HG02678 (cell line): ENCODE measurements around the gene PCA3.

Source experiments
- ATAC-seq: cut with Tn5 transposase; IDR thresholded peaks from one replicate; pipeline ENCODE4 v1.9.1; 2021; ENCODE audit warnings: mild to moderate bottlenecking, moderate library complexity; ENCODE audit not compliant: unreplicated experiment

PCA3 gene

DNA sequence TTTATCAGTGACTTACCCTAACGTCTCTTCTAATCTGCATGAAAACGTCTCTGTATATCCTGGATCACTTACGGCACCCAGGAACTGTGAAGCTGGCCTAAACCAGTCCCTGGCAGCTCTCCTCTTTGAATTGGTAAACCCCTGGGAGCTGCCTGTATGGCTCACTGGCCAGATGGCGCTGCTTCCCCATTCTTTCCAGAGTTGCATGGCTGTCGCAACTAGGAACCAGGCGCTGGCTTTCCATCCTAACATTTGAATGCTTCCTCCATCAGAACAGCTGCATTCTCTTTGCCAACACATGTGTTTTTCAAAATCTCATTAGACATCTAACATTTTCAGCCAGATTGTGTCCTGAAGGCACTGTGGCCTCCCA, 8.0 kb upstream of the PCA3 start:
- peak; percentile 23 for ATAC-seq

DNA sequence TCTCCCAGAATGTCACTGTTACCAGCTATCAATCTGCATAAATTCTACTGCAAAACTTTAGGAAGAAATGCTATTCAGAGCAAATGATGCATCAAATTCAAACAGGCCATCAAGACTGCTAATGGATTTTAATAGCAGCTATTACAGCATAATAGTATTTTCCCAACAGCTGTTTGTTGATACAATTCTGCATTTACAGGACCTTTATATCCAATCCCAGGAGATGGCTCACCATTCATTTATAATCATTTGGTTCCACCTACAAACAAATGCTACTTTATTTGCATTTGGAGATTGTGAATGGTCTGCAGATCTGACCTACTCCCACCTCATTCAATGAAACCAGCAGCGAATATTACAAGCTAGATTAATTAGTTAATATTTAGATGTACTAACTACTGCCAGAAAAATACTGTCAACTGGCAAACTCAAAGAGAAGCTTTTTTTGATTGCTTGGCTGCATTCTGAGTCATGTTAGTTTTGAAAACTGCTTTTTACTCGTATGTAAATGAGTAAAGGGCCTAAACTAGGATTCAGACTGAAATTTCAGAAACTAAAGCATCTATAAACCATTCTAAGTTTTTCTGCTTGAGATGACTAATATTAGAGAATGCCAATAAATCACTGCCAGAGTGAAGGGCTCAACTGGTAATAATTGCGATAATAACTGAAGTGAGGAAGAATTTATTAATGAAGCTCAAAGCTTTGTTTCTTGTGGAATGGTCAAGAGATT, 7.1 kb upstream of the PCA3 start:
- ATAC-seq, result no peak

DNA sequence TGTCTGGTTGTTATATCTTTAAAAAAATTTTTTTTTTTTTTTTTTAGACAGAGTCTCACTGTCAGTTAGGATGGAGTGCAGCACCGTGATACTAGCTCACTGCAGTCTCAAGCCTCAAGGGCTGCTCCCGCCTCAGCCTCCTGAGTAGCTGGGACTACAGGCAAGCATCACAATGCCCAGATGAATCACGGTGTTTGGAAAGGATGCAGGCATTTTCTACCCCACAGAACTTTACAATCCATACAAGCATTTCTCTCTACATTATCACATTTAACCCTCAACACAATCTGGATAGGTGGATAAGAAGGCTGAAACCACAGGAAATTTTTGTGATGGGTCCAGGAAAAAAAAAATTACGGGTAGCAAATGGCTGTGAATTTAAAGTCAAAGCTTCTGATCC, 5.8 kb upstream of the PCA3 start:
- no peak for ATAC-seq

DNA sequence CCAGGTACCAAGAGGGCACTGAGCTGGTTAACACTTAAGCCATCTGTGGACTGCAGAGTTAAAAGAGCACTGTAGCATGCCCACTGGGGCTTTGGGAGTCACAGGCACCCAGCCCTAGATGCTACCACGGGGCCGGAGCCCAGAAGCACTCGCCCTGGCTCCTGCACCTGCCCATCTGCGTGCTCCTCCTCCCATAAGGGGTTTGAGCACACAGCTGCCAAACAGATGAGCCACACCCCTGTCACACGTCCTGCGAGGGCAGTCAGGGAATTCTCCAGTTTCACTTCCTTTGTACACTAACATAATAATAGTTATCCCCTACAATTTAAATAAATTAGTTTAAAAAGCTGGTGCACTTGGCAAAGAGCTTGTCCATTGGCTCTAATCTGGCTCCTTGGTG, 4.5 kb upstream of the PCA3 start:
- ATAC-seq, result no peak

DNA sequence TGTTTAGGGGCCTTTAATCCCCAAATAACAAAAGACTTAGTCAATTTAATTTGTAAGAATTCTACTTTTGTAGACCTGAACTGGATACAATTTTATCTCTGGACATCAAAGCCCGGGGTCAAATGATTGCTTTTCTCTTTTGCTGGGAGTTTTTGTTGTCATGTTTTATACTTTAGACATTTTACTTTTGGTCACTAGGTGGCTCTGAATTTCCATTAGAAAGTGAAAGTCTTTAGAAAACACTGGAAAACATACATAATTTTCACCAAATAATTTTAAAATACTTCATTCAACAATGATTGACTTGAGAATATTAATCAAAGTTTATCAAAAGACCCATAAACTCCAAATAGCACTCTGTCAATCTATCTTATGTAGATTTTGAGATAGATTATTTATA, 2.8 kb upstream of the PCA3 start:
- no peak for ATAC-seq

DNA sequence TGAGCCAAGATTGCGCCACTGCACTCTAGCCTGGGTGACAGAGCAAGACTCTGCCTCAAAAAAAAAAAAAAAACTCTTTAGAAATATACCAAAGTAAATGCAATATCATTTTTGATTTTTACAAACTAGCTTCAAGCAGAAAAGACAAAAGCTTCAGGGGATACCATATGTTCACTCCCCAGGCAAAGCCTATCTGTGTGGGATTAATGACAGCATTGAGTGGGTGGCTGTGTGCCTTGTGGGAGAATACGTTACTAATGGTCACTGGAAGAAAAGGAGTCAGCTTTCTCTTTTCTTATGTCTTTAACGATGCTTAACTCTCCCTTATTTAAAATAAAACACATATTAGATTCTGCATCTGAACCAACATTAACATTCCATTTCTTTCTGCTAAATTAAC, 1.9 kb downstream of the PCA3 start:
- ATAC-seq, result no peak

DNA sequence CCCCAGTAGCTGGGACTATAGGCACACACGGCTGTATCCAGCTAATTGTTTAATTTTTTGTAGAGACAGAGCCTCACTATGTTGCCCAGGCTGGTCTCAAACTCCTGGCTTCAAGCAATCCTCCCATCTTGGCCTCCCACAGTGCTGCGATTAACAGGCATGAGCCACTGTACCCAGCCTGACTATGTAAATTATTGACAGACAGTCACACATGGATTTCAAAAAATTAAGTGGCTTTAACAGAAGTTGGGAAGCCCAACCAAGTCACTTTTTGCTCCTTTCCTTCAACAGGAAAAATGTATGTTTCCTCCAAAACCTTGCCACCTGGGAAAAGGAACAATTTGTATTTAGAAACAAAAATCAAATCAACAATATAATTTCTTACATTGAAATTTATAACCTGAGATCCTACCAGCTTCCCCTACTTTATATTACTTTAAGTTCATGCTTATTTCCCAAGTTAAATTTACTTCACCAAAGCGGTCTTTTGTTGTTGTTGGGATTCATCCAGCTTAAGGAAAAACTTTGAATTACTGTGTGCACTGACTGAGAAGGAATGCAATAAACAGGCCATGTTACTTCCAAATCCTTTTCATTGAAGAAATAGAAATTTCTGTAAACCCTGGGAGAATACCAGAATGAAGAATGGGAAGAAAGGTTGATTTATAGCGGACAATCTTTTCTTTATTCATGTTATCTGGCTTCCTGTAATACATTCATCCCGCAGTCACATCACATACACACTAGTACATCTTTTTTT, 8.6 kb downstream of the PCA3 start:
- no peak for ATAC-seq

DNA sequence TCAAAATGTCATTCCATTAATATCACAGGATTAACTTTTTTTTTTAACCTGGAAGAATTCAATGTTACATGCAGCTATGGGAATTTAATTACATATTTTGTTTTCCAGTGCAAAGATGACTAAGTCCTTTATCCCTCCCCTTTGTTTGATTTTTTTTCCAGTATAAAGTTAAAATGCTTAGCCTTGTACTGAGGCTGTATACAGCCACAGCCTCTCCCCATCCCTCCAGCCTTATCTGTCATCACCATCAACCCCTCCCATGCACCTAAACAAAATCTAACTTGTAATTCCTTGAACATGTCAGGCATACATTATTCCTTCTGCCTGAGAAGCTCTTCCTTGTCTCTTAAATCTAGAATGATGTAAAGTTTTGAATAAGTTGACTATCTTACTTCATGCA, 20.6 kb downstream of the PCA3 start:
- ATAC-seq, result no peak

DNA sequence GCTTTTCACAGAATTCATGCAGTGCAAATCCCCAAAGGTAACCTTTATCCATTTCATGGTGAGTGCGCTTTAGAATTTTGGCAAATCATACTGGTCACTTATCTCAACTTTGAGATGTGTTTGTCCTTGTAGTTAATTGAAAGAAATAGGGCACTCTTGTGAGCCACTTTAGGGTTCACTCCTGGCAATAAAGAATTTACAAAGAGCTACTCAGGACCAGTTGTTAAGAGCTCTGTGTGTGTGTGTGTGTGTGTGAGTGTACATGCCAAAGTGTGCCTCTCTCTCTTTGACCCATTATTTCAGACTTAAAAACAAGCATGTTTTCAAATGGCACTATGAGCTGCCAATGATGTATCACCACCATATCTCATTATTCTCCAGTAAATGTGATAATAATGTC, 21.3 kb downstream of the PCA3 start:
- no peak for ATAC-seq

DNA sequence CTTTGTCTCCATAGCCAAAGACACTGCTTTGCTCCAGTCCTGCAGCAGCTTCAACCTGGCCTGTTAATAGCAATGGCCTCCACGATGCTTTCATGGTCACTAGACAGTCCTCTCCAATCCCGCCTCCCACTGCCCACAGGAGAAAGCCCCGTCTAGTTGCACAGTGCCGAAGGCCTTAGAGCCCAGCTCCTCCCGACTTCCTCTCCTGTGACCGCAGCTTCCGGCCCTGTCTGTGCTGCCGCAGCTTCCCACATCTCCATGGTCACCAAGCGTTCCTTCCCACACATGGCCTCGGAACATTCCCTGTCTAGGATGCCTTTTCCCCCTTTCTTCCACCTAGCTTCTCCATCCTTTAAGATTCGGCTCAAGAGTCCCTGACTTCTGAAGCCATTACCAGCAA, 23.4 kb downstream of the PCA3 start:
- ATAC-seq, result no peak

DNA sequence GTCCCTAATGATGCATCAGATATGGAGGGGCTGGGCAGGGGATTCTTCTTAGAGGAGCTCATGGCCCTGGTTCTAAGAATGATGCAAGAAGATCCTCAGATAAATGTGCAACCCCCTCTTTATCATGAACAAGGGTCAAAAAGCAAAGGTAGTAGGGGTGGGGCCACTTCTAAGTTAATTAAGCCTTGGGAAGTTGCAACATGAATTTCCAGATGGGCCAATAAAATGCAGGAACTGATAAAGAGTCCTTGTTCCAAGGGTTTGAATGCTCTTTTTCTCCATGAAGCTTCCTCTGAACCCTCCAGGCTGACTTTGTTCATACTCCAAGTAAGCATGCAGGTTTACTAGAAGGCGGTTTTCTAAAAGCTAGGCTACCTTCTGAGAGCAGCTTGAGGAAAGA, 25.6 kb downstream of the PCA3 start:
- no peak for ATAC-seq

DNA sequence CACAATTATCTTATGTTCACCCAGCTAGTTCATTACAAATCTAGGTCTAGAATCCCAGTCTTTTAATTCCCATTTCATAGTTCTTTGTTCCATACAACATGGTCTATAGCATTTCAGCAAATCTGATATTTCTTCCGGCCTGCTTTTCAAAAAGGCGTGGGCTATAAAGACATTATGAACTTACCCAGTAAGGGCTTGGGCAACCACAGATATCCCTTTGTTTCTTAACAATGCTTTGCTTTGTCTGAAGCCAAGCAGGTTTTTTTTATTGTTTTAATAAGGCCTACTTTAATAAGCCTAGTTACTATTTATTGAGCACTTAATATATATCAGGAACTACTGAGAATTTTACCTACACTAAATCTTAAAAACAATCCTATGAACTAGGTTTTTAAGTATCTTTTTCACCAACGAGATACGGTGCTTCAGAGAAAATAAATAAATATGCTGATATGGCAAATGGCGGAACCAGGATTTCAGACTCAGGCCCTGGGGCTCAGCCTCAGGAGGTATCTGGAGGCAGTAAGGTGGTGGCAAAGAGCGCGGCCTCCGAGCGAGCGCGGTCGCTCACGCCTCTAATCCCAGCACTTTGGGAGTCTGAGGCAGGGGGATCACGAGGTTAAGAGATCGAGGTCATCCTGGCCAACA, 29.7 kb downstream of the PCA3 start:
- ATAC-seq, result no peak

DNA sequence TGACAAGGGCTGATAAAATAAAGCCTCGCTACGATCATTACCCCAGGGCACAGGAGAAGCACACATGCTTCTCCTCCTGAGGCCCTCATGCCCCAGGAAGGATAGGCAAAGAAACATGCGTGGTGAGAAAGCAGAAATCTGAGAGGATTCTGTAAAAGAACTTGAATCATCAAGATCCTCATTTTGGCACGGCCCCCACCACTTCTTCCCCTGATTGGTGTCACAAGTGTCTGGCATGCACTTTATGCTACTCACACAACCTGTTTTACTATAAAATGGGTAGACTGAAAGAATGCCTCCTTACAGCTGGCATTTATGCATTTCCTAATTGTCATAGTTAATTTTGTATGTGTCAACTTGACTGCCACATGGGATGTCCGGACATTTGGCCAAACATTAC, 32.1 kb downstream of the PCA3 start:
- no peak for ATAC-seq

DNA sequence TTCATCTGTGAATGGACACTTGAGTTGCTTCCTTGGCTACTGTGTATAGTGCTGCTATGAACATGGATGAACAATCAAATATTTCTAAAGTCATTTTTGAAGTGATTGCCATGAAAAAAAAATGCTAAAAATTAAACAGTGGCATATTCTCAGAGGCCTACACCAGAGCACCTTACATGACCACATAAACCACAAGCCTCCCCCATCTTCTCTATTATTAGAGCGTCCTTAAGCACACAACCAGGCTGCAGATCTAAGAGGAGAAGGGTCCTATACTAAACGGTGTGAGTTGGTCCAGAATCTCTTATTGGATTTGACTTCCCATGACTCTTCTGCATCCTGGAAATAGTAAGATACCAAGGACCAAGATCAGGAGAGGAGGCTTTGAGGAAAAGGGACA, 34.3 kb downstream of the PCA3 start:
- no peak for ATAC-seq

DNA sequence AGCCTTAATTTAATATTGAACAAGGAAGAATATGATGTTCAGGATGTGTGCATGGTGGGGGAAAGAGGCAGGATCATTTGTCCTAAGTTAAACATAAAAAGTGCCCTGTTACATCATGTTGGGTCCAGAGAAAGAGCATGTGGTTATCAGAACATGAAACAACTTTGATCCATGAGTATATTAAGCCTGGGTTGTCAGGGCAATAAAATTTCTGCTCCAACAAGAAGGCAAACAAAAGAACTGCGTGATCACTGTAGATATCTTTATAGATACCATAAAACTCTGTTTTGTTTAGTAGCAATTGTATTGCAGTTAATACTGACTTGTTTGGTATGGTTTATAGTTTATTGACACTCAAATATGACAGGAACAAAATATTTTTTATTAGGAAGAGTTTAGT, 35.2 kb downstream of the PCA3 start:
- ATAC-seq, result no peak

DNA sequence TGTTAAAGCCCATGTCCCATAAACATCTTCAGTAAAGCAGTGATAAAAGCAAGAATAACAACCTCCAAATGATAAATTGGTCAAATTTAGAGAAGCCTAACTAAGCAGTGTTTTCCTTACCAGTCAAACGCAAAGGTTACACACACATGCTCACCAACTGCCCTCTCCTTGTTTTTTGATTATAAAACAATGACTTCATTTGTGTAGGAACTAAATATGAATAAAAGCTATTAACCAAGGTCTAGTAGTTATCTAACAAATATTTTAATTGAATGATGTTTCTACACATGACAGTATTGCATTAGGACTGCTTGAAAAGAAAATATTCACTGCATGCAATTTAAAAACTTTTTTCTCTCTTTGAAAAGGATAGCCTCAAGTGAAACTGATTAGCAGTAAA, 36.7 kb downstream of the PCA3 start:
- ATAC-seq, result no peak

DNA sequence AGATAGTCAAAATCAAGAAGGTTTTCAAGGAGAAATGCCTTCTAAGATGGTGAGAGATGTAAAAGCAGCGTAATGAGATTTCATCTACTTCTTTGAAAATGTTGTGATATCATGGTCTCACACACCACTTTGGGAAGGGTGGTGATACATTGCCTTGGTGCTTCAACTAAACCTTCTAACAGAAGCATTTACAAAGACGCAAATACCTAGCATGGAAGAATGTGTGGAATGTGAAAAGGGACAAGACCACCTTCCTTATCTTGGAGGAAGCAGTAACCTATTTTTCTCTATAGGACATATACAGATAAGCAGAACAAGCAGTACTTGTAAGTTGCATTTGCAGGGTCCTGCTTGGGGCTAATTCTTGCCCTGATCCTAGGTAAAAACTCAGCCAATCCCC, 38.8 kb downstream of the PCA3 start:
- ATAC-seq, result no peak

DNA sequence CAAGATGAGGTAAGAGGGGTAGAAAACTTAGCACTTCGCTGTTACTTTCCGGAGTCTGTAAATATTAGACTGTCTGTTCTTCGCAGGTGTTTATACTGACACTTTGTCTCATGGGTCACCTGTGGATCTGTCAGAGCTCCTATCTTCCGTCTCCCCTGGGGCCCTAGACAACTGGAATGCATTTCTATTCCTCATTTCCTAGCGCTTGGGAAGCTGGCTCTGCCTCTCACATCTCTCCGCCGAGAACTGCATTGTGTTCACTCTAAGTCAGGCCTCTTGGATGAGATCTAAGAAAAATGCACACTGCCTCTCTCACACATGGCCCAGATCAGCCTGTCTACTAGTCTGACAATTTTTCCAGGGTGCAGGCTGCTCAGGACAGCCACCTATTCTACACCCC, 39.5 kb downstream of the PCA3 start:
- ATAC-seq, result no peak

DNA sequence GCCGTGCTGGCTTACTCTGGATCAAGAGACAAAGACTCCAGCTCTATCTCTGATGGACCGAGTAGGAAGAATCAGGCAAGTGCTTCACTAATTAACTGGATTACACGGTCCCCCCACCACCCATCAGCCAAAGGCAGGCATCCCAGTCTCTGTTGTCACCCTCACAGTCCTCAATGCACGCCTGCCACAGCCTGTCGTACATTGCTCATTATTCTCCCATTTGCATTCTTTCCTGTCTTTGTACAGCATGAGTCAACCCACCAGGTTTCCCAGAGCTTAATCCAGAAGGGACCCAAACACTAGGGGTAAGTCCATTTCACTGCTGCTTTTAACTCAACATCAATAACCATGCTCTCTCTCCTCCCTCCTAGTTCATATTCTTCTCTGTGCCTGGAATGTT, 44.4 kb downstream of the PCA3 start:
- ATAC-seq, result no peak

DNA sequence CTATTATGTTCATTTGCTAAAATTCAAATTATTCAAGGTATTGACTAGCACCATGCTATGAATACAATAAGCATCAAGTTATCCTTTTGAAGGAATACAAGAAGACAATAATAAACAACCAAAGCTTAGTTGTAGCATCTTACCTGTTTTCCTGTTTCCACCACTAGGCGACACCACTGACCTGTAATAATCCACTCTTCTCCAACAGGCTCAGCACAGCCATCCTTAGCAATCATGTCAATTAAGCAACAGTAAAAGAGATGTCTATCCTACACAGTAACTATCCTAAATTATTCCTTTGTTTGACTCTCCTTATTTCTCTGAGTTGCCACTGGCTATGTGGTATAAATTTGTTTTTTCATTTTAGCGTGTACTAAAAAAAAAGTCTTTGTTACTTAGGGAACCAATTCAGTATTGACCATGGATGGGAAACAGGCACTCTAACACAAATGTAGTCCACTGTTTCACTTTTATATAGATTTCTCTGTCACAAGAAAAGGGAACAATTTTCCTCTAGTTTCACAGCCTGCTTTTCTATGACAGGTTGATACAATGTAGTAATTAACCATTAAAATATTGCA, 46.2 kb downstream of the PCA3 start:
- peak; percentile 79 for ATAC-seq

DNA sequence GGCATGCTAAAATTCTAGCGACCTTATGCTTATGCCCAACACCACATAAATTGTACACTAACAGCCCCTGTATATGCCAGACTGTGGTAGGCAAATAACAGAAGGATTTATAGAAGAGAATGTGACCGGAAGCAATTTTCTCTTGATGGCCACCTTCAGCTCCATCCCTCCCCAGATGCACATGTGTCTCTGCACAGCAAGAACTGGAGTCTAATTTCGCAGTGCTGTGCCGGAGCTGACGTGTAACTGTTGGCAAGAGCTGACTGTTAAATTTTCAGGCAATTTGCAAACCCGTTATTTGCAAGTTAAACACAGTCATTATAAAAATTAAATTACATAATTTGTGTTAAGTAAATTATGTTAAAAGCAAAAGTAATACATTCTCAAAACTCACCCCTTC, 48.4 kb downstream of the PCA3 start:
- no peak for ATAC-seq

DNA sequence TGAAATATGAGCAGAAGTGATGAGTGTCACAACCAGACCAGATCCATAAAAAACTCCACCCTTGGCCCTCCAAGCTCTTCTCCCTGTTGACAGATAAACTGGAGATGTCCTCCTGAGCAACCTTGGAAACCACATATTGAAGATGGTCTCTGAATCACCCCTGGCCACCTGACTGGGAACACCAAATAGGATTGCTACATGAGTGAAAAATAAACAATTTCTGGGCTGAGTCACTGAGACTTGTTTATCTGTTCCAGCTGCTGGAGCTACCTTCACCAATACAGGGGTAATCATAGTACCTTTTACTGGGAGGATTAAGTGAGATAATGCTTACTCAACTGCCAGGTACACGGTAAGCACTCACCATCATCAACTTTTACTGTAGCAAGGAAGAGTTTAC, 53.3 kb downstream of the PCA3 start:
- ATAC-seq, result no peak
